B cell (primary cell): ENCODE data around the gene DLG1. TPM values are rescaled to one million over a fixed set of nuclear protein-coding genes. Genes with fewer than 3 reads are reported as not detected.

Experiments
- ATAC-seq: fragments of 200-7000 bp; cut with Tn5 transposase; one replicate; pipeline ENCODE4 v1.10.0; 2021; ENCODE audit warnings: low read depth, mild to moderate bottlenecking, moderate number of reproducible peaks, moderate library complexity
- CTCF ChIA-PET: fragments of 350-600 bp; sonication (Branson Sonifier 250); formaldehyde crosslinking; loops from one replicate; lab custom pipeline; 2021; ENCODE audit warnings: antibody characterized with exemption, inconsistent platforms; lab: Charles Lee
- POLR2A ChIA-PET: fragments of 350-600 bp; sonication (Branson Sonifier 250); formaldehyde crosslinking; loops from one replicate; lab custom pipeline; 2021; ENCODE audit warnings: antibody characterized with exemption; lab: Charles Lee
- DNase-seq: peaks from one replicate; pipeline ENCODE4 v3.0.0; 2013
- H2AFZ ChIP-seq: 2 replicates; pipeline ENCODE4 v1.6.1; 2012; ENCODE audit warnings: mild to moderate bottlenecking, low read depth, low read length; ENCODE audit not compliant: insufficient read depth, poor library complexity, severe bottlenecking
- H3K27ac ChIP-seq, 2 donors: 1 replicate in 1 of 2; 2 replicates in 1 of 2; pipeline ENCODE4 v1.5.1; 2012 to 2013; ENCODE audit warnings: low read length in 2 of 2, mild to moderate bottlenecking in 2 of 2, moderate library complexity in 1 of 2
- H3K27me3 ChIP-seq, 4 experiments: fragments of 200-600 bp in 1 of 4; sonication (generic) in 1 of 4; replicated peaks in 1 of 4; 1 replicate in 2 of 4; 2 replicates in 2 of 4; pipeline versions ENCODE4 v1.6.1 to v1.7.0; 2013 to 2016; ENCODE audit warnings: low read length in 3 of 4, mild to moderate bottlenecking in 2 of 4, mixed read lengths in 1 of 4, moderate library complexity in 1 of 4; ENCODE audit not compliant: insufficient read depth in 4 of 4, control insufficient read depth in 3 of 4; ENCODE audit errors: control extremely low read depth in 1 of 4
- H3K36me3 ChIP-seq, 2 experiments: replicated peaks in 1 of 2; 1 replicate in 1 of 2; 2 replicates in 1 of 2; pipeline versions ENCODE4 v1.6.1 to v1.7.1; 2013; ENCODE audit warnings: low read length in 1 of 2; ENCODE audit not compliant: insufficient read depth in 2 of 2, control insufficient read depth in 1 of 2; ENCODE audit errors: control extremely low read depth in 1 of 2, extremely low read depth in 1 of 2
- H3K4me1 ChIP-seq, 2 donors: fragments of 200-600 bp in 1 of 2; sonication (generic) in 1 of 2; 1 replicate in 1 of 2; 2 replicates in 1 of 2; pipeline versions ENCODE4 v1.5.1 to v1.6.1; 2013 to 2017; ENCODE audit warnings: low read length in 2 of 2; ENCODE audit not compliant: control insufficient read depth in 2 of 2, insufficient read depth in 2 of 2
- H3K4me2 ChIP-seq: replicated peaks from 2 replicates; pipeline ENCODE3; 2012; ENCODE audit warnings: mild to moderate bottlenecking, low read depth, low read length; ENCODE audit not compliant: poor library complexity, severe bottlenecking
- H3K4me3 ChIP-seq, 5 experiments: fragments of 200-600 bp in 1 of 5; sonication (generic) in 1 of 5; 1 replicate in 3 of 5; 2 replicates in 2 of 5; pipeline versions ENCODE4 v1.5.1 to v1.7.0; 2011 to 2016; ENCODE audit warnings: low read length in 4 of 5, mild to moderate bottlenecking in 4 of 5, low read depth in 2 of 5, control low read depth in 1 of 5, moderate library complexity in 1 of 5; ENCODE audit not compliant: insufficient read depth in 1 of 5; ENCODE audit errors: control extremely low read depth in 1 of 5, extremely low read depth in 1 of 5
- H3K79me2 ChIP-seq: fragments of 200-600 bp; sonication (generic); one replicate; pipeline ENCODE4 v1.6.0; 2016; ENCODE audit warnings: low read length; ENCODE audit not compliant: control insufficient read depth, insufficient read depth
- H3K9ac ChIP-seq: fragments of 200-600 bp; sonication (generic); 2 replicates; pipeline ENCODE4 v1.6.1; 2017; ENCODE audit warnings: mild to moderate bottlenecking, low read length, moderate library complexity
- H3K9me3 ChIP-seq, 3 donors: one replicate each; pipeline versions ENCODE4 v1.6.1 to v1.7.1; 2013; ENCODE audit warnings: low read length in 2 of 3; ENCODE audit not compliant: control insufficient read depth in 2 of 3, insufficient read depth in 1 of 3; ENCODE audit errors: control extremely low read depth in 1 of 3
- H4K20me1 ChIP-seq: 2 replicates; pipeline ENCODE4 v1.6.0; 2012; ENCODE audit warnings: mild to moderate bottlenecking, low read length; ENCODE audit not compliant: insufficient read depth, control insufficient read depth, poor library complexity, severe bottlenecking
- H3K27ac Mint-ChIP-seq: one replicate; pipeline ENCODE4 v1.8.0; 2021; ENCODE audit warnings: mixed read lengths
- H3K27me3 Mint-ChIP-seq: one replicate; pipeline ENCODE4 v1.8.0; 2021; ENCODE audit warnings: mixed read lengths
- H3K4me1 Mint-ChIP-seq: one replicate; pipeline ENCODE4 v1.8.0; 2021; ENCODE audit warnings: mixed read lengths
- H3K4me3 Mint-ChIP-seq: one replicate; pipeline ENCODE4 v1.8.0; 2021; ENCODE audit warnings: mixed read lengths
- H3K9me3 Mint-ChIP-seq: one replicate; pipeline ENCODE4 v1.8.0; 2022; ENCODE audit warnings: mixed read lengths; ENCODE audit not compliant: insufficient read depth
- EZH2 ChIP-seq: IDR thresholded peaks from 2 replicates; pipeline ENCODE4 v1.6.1; 2012; ENCODE audit warnings: borderline replicate concordance, low read depth, mild to moderate bottlenecking, moderate library complexity, low read length; ENCODE audit not compliant: insufficient read depth, poor library complexity, severe bottlenecking
- WGBS: methylation state at CpG from one replicate; pipeline ENCODE4 v1.1.5; 2013; ENCODE audit warnings: missing lambda C conversion rate; ENCODE audit not compliant: insufficient coverage; 5-methylcytosine and 5-hydroxymethylcytosine counted together
- intact Hi-C: fragments of 100-400 bp; cut with micrococcal nuclease; formaldehyde crosslinking; loops from one replicate; pipeline ENCODE4 v1.10.0; 2022
- polyA plus RNA-seq: library from polyadenylated mRNA; depleted of rRNA; stranded (reverse); fragments of >200 nt; gene quantifications from 2 replicates; pipeline ENCODE4 v1.2.3, GENCODE V29; 2012
- total RNA-seq, 2 donors: library from RNA; stranded (reverse); fragments of 120-200 nt in 1 of 2; gene quantifications; 1 replicate in 1 of 2; 2 replicates in 1 of 2; pipeline versions ENCODE4 v1.2.3 to v1.2.4, GENCODE V29; 2013 to 2022
- TF ChIP-seq, protein P1 (sequence below): fragments of 200-600 bp; IDR thresholded peaks from one replicate; pipeline ENCODE4 v1.8.0; 2022; ENCODE audit warnings: antibody characterized with exemption, mild to moderate bottlenecking

Gene DLG1
- total and polyA plus RNA-seq, 2 donors (not counting 1 experiment from before 2014, with no cell fraction given) = 23.4 to 114 TPM

DNA sequence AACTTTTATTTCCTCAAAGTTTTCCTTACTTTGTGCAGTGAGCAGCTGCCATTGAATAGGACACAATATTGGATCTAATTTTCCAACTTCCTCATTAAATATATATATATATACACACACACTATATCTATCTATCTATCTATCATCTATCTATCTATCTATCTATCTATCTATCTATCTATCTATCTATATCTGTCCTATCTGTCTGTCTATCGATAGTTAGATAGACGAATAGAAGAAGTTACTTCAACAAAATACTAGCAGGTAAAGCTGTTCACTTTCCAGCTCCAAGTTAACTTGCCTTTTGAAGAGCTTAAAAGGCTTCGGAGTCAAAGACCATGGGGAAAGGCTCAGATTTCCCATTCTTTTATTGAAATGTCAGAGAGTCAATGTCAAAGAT lies 3.6 kb upstream of the DLG1 start:
- no peak overlapping the region for H3K4me3 Mint-ChIP-seq

DNA sequence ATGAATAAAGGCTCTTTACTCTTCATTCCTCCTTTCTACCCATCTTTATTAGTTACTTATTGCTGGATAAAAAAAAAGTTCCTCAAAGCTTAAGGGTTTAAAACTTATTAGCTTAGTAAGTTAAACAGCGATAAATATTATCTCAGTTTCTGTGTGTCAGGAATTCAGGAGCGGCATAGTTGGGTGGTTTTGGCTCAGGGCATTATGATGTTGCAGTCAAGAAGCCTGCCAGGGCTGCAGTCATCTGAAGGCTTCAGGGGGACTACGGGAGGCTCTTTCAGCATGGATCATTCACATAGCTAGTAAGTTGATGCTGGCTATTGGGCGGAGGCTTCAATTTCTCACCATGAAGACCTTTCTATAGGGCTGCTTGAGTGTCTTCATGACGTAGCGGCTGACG lies 1.9 kb upstream of the DLG1 start:
- peaks cover 0 to 26% (median 13%) of the 10 kb centered on the region in 4 experiments for H3K27me3 ChIP-seq
- H3K27ac Mint-ChIP-seq = no peak overlapping the region
- intact Hi-C loops = no loop called here
- no peak overlapping the region for H3K4me3 ChIP-seq
- no peaks in the 10 kb centered on the region for H4K20me1 ChIP-seq
- no peak overlapping the region for H3K4me2 ChIP-seq
- no peaks in the 10 kb centered on the region for H3K79me2 ChIP-seq
- H2AFZ ChIP-seq = no peak overlapping the region
- WGBS = 100% methylated on average over 6 of the region's 7 CpGs
- H3K4me1 Mint-ChIP-seq = peaks cover 23% of the 10 kb centered on the region
- H3K4me1 ChIP-seq = peaks cover 12 to 17% of the 10 kb centered on the region in 2 donors
- TF ChIP-seq, protein P1, sequence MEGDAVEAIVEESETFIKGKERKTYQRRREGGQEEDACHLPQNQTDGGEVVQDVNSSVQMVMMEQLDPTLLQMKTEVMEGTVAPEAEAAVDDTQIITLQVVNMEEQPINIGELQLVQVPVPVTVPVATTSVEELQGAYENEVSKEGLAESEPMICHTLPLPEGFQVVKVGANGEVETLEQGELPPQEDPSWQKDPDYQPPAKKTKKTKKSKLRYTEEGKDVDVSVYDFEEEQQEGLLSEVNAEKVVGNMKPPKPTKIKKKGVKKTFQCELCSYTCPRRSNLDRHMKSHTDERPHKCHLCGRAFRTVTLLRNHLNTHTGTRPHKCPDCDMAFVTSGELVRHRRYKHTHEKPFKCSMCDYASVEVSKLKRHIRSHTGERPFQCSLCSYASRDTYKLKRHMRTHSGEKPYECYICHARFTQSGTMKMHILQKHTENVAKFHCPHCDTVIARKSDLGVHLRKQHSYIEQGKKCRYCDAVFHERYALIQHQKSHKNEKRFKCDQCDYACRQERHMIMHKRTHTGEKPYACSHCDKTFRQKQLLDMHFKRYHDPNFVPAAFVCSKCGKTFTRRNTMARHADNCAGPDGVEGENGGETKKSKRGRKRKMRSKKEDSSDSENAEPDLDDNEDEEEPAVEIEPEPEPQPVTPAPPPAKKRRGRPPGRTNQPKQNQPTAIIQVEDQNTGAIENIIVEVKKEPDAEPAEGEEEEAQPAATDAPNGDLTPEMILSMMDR = no peak
- no peak for TF ChIP-seq EZH2
- POLR2A ChIA-PET = no interaction called here
- peak overlapping the region; percentile 11 for H3K4me3 Mint-ChIP-seq
- ATAC-seq = no peak
- H3K27me3 Mint-ChIP-seq = peaks cover 30% of the 10 kb centered on the region
- no peaks in the 10 kb centered on the region for H3K9me3 ChIP-seq
- CTCF ChIA-PET = interaction anchor here (1.3 kb wide), 1 partner anchor 42 kb away, joined by 3 read pairs; no protein-coding TSS in a partner anchor
- DNase-seq = no peak
- H3K36me3 ChIP-seq = no peaks in the 10 kb centered on the region
- H3K9me3 Mint-ChIP-seq = no peaks in the 10 kb centered on the region
- H3K27ac ChIP-seq = no peak overlapping the region
- no peak overlapping the region for H3K9ac ChIP-seq

More for the DNA sequence above, 3.6 kb upstream of the DLG1 start:
- Mint-ChIP-seq H3K4me1 (peaks cover 16% of the 10 kb centered on the region), H3K27ac (no peak overlapping the region), H3K9me3 (no peaks in the 10 kb centered on the region), H3K27me3 (peaks cover 30% of the 10 kb centered on the region)
- Histone ChIP-seq H2AFZ (no peak overlapping the region), H3K36me3 (no peaks in the 10 kb centered on the region), H3K27me3 (peaks cover 0 to 26% (median 13%) of the 10 kb centered on the region in 4 experiments), H3K79me2 (no peaks in the 10 kb centered on the region), H3K27ac (no peak overlapping the region), H3K4me2 (no peak overlapping the region), H4K20me1 (no peaks in the 10 kb centered on the region), H3K9me3 (no peaks in the 10 kb centered on the region), H3K9ac (no peak overlapping the region), H3K4me3 (no peak overlapping the region), H3K4me1 (peaks cover 11 to 17% of the 10 kb centered on the region in 2 donors)
- no peak for DNase-seq
- POLR2A ChIA-PET = no interaction called here
- WGBS = 100% methylated on average over 2 of the region's 3 CpGs
- intact Hi-C loops = no loop called here
- no peak for ATAC-seq
- TF ChIP-seq, protein P1 = no peak
- TF ChIP-seq EZH2 = no peak
- CTCF ChIA-PET = interaction anchor here (0.6 kb wide), 1 partner anchor 868 kb away, joined by 3 read pairs; no protein-coding TSS in a partner anchor
